ENCODE data around the gene MRTFA. TPM values are rescaled to one million over a fixed set of nuclear protein-coding genes. Genes with fewer than 3 reads are reported as not detected.
A peak's percentile ranks its signal among the peaks of the same experiment; 100 is the strongest.
"Not testable (repeated sequence)": the region's sequence is repeated elsewhere in the genome, so short reads cannot be mapped to it uniquely, and the experiment has no call there.

MRTFA gene
- polyA plus RNA-seq, 4 donors = 19.6 to 32.0 (median 28.0) TPM

DNA sequence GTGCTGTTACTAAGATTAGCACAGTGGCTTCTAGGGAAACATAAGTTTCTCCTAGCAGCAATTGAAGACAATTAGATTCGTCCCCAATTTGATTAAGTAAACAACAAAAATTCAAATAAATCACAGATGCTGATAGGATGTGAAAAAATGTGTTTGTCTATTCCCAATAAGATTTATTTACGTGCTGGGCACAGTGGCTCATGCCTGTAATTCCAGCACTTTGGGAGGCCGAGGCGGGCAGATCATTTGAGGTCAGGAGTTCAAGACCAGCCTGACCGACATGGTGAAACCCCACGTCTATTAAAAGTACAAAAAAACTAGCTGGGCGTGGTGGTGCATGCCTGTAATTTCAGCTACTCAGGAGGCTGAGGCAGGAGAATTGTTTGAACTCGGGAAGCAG is 128.5 kb downstream of the MRTFA start:
- not testable (repeated sequence) for DNase-seq (ENCODE audit: low read depth in 4 of 4, low spot score in 2 of 4)

DNA sequence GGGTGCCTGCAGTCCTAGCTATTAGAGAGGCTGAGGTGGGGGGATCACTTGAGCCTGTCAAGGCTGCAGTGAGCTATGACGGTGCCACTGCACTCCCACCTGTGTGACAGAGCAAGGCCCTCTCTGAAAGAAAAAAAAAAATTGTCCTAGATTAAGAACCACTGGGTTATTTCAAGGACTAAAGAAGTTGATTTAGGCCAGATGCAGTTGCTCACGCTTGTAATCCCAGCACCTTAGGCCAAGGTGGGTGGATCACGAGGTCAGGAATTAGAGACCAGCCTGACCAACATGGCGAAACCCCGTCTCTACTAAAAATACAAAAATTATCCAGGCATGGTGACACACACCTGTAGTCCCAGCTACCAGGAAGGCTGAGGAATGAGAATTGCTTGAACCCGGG is 129.0 kb downstream of the MRTFA start:
- DNase-seq (ENCODE audit: low read depth in 4 of 4, low spot score in 2 of 4) = no peak

DNA sequence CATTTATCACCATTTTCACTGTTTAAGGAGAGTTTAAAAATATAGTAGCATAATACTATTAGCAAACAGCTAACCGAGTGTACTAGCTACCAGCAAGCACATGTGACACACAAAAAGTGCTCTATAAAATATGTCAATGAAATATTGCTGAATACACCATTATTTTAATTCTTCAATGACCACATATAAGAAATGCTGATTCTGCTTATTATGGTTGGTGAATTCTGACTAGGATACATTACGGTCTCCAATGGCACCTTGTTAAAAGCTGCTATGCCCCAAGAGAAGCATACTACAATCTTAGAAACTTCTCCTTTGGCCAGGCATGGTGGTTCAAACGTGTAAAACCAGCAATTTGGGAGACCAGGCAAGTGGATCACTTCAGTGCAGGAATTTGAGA is 129.8 kb downstream of the MRTFA start:
- no peak for DNase-seq (ENCODE audit: low read depth in 4 of 4, low spot score in 2 of 4)

DNA sequence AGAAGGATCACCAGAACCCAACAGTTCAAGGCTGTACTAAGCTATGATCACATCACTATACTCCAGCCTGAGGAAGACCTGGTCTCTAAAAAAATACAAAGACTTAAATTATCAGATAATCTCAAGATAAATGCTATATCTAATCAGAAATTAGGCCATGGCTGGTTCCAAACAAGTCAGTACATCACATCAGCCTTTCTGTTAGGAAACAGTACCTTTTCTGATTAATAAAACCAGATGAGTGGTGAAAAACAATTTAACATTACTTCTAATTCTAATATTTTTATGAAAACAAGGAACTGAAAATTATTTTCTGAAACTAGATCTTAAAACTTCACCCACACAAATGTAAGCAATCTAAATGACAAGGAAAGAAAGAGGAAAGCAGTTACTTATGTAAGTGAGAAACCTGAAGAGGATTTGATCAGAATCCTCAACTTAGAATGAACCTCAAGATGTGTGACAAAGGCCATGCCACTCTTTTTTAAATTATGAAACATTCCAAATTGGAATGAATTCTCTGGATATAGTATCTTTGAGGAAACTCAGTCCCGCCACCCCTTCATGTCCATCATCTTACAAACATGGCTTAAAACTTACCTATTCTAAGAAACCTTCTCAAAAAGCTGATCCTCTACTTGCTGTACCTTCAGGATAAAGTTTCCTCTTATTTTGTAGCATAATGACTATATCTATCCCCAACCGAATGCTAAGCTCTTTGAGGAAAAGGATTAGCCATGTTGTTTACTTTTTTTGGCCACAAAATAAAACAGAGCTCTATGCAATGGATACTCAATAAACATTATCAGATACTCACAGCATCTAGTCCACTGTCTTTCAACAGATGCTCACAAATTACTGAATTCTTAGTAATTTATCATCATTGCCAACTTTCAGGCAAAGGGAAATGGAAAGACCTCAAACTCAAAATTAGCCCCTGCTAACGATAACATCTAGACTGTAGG is 132.0 kb downstream of the MRTFA start:
- DNase-seq (ENCODE audit: low read depth in 4 of 4, low spot score in 2 of 4) = no peak

DNA sequence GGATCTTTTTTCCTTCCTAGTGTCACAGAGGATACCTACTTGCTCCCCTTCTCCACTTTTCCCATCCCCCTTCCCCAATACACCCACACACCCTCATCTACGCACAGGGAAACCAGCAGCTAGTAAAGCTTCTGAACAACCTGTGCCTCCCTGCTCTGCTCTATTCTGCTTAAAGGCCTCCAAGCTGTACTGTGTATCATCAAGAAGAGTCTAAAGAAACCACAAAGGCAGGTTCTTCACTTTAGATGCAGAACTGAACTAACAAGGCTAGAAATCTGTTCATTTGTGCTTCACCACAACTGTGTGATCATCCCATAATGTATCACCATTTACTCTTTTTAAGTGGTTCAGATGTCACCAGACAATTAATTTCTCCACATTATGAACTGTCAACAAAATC is 133.6 kb downstream of the MRTFA start:
- DNase-seq (ENCODE audit: low read depth in 4 of 4, low spot score in 2 of 4) = no peak

DNA sequence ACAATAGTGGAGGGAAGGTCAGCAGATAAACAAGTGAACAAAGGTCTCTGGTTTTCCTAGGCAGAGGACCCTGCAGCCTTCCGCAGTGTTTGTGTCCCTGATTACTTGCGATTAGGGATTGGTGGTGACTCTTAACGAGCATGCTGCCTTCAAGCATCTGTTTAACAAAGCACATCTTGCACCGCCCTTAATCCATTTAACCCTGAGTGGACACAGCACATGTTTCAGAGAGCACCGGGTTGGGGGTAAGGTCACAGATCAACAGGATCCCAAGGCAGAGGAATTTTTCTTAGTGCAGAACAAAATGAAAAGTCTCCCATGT is 136.1 kb downstream of the MRTFA start:
- DNase-seq (ENCODE audit: low read depth in 4 of 4, low spot score in 2 of 4) = not testable (repeated sequence)

DNA sequence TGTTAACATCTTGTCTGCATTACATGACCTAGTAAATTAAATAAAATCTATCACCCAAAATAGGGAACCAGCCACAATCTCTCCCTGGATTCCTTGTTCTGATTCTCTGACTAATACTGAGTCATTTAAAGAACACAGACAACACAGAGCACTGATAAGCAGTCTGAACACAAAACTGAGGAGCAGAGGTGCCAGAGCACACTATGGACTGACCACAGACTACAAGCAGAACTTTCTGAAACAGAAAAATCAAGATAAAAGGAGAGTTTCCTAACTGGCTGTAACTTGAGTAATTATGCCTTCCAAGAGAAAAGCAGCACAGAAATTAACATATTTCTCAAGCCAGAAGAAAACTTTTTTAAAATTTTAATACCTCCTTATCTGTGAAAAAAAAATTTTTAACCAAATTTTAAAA is 137.3 kb downstream of the MRTFA start:
- DNase-seq (ENCODE audit: low read depth in 4 of 4, low spot score in 2 of 4) = no peak

DNA sequence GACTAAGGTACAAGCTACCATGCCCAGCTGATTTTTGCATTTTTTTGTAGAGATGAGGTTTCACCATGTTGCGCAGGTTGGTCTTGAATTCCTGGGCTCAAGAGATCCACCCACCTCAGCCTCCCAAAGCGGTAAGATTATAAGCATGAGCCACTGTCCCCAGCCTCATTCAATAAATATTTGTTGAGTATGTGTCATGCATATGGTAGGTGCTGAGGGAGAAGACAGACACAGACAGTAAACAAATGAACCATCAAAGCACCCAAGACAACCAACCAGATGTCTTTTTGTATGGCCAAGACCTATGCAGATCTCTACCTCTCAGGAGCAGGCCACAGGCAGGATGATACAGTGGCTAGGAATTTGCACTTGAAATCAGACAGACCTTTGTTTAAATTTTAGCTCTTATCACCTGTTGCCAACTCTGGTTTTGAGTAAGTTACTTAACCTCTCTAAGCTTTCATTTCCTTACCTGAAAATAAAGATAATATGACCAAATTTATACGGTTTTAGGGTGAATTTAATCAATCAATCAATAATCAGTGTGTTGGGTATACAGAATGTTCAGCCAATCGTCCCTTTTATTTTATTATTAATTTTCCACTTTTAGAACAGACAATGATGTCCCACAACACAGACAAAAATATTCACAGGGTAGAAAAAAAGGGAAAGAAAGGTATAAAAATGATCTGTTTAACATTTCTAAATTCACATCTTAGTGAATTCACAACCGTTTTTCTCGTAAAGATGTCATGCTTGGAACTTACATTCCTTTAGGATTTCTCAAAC is 137.9 kb downstream of the MRTFA start:
- no peak for DNase-seq (ENCODE audit: low read depth in 4 of 4, low spot score in 2 of 4)

DNA sequence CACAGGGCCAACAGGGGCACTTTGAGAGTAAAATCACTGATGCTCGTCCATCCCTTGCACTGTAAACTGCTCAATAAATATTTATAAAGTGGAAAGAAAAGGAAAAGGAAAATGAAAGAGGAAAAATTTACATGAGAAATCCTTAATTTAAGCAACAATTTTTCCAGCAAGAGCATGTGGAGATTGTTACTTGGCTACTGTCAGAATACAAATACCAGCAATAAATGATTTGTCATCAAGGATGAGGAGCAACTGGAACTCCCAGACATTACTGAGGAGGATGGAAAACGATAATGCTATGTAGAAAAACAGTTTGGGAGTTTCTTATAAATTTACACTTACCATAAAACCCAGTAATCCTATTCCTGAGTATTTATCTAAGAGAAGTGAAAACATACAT is 143.1 kb downstream of the MRTFA start:
- DNase-seq (ENCODE audit: low read depth in 4 of 4, low spot score in 2 of 4) = no peak

DNA sequence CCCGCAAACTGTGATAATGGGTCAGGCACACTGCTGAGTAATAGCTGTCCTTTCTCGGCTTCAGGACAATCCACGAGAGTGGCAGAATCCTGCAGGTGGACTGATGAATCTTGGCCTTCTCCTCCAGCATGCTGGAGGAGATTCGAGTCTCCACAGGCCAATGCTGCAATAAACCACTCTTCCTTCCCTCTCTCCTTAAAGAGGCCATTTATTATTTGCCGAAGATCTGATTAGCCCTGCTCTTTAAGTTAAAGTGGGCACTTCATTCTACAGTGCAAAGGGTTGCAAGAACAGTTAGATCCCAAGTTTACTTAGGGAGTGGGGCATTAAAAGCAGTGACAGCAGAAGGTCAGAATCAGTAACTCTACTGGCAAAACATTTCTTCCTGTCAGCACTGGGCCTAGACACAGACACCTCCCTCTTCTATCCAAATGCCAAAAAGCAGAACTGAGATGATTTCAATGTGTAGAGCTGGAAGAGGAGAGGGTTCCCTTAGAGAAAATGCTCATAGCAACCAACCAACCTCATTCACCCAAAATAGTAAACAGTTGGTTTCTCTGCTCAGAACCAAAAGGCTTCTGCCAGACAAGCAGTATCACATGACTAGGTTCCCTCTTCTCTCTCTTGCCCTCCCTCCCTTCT is 144.4 kb downstream of the MRTFA start:
- DNase-seq (ENCODE audit: low read depth in 4 of 4, low spot score in 2 of 4) = no peak

DNA sequence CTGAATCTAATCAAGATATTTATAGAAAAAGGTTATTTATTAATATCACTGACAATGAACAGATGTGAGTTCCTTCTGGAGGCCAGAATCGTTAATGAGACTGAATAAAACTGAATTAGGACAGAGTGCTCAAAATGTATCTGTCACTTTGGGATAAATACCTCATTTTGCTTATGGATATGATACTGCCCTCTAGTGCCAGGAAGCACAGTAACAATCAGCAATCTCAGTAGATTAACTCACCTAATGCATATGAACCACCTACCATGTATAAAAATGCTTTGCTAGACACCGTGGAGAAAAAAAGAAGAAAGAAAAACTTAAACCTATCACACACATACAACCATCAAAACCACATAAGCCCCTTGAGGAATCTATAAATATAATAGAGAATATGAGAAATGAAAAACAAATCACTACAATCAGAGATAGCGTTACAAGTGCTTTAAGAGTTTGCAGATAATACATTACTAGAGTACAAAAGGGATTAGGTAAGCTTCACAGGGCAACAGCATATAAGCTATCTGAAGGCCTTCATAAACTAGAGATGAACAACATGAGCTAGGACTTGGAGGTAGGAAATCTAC is 148.8 kb downstream of the MRTFA start:
- no peak for DNase-seq (ENCODE audit: low read depth in 4 of 4, low spot score in 2 of 4)

DNA sequence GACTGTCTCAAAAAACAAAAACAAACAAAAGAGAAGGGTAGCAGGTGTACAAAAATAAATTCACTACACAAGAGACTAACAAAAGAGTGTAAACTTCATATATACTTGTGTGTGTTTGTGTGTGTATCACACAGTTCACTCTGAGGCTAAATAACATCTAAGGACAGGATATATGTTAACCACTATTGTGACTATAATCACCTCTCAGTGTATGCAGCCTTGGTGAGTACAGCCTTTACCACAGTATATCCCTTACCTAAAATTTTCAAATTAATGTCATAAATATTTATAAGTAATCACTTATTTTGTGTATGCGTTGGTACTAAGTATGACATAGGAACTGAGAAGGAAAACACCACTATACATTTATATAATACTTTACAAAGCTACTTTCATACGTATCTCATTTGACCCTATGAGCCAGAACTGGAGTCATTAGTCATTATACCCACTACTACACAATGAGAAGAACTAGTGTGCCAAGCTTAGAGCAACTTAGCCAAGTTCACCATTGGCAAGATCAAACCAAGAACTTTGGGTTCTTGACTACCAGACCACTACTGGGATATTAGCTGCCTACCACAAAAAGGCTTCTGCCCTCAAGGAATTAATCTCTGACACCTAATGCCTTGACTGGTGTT is 149.4 kb downstream of the MRTFA start:
- DNase-seq (ENCODE audit: low read depth in 4 of 4, low spot score in 2 of 4) = no peak

DNA sequence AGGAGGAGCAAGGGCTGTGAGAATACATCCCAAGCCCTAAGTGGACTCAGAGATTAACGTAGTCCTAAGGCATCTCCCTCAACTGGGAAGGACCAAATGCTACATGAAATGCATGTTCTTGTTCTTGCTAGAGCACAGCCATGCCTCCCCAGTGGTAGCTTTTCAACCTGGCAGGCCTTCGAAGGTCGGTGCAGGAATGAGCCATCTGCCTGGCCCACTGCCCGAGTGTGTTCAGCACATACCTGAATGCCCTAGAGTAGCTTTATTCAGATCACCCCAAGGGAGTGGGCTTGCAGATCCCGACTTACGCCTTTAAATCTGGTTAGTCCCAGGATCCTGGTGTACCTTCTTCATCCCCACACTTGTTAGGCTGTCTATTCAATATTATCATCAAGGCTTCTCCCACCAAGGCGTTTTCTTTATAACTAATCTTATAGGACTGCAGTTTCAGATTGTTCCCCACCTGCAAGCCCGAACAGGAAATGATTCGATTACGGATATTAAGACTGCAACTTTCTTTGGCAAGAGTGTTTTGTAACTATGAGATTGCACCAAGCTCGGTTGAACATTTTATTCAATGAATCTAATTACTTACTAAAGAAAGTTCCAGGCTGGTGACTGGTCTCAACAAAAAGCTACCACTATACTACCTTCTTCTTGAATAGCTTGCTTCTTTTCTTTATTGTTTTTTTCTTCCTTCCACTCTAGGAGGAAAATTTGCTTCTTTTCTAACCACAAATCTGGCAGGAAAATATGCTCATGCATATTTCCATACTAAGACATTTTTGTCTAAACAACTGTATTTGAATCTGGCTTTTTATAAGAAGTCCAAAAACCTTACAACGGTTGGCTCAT is 150.5 kb downstream of the MRTFA start:
- no peak for DNase-seq (ENCODE audit: low read depth in 4 of 4, low spot score in 2 of 4)

DNA sequence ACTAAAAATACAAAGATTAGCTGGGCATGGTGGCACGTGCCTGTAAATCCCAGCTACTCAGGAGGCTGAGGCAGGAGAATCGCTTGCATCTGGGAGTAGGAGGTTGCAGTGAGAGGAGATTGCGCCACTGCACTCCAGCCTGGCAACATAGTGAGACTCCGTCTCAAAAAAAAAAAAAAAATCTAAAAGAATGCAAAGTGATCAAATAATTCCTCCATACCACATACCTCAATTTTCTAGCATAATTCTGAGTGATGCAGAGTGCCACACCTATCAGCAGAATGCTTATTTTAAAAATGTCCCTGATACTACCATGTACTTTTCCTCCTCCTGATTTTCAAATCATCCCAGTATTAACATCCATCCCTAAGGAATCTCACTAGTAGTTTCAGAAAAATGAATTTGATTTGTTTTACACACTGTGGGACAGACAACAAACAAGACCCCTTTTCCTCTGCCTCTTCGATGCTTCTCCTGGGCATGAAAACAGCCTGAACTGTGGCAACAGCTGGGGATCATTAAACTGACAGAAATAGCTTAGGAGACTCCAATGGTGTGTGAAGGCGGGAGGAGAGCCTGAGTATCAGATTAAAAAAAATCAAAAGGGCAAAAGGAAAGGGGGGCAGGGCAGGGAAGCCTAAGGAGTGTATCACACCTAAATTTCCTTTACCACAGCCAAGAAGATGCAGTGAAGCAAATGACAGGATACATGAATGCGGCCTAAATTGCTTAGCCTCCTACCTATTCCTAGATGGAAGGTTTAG is 151.4 kb downstream of the MRTFA start:
- peak in 3 of 4 donors; percentile 63 to 80 (median 76) for DNase-seq (ENCODE audit: low read depth in 4 of 4, low spot score in 2 of 4)

DNA sequence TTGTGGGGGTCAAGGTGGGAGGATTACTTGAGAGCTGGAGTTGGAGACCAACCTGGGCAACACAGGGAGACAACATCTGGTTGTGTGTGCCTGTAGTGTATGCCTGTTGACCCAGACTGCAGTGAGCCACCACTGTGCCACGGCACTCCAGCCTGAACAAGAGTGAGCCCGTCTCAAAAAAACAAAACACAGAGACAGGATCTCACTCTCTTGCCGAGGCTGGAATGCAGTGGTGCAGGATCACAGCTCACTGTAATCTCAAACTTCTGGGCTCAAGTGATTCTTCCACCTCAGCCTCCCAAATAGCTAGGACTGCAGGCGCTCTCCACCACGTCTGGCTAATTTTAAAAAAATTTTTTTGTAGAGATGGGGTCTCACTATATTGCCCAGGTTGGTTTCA is 153.6 kb downstream of the MRTFA start:
- DNase-seq (ENCODE audit: low read depth in 4 of 4, low spot score in 2 of 4) = no peak

DNA sequence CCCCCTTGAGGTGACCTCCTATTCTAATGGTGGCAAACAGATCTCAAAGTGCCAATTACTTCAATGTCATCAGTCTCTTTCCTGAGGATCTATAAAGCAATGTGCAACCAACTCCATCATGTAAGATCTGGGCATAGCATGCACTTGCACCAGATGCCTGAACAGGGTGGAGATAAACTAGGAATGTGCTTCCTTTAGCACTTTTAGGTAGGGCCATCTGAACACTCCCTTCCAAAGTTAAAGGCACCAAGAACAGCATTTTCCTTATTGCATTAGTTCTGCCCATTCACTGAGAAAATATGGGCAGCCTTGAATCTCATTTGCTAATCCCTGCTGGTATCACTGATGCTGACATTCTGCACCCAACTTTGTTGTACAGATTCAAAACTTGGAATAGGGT is 154.1 kb downstream of the MRTFA start:
- DNase-seq (ENCODE audit: low read depth in 4 of 4, low spot score in 2 of 4) = no peak

DNA sequence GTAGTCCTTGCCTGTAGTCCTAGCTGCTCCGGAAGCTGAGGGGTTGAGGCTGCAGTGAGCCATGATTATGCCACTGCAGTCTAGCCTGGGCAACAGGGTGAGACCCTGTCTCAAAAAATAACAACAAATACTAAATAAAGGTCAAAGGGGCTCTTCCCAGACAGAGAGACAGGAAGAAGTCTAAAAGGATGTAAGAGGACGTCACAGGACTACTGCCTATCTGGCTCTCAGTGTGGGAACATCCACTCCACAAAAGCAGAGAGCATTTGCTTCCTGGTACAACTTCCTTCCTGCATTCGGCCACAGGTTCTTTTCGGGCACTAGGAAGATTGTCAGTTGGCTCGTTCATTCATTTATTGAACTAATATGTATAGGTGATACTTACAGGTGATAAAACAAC is 155.5 kb downstream of the MRTFA start:
- no peak for DNase-seq (ENCODE audit: low read depth in 4 of 4, low spot score in 2 of 4)

DNA sequence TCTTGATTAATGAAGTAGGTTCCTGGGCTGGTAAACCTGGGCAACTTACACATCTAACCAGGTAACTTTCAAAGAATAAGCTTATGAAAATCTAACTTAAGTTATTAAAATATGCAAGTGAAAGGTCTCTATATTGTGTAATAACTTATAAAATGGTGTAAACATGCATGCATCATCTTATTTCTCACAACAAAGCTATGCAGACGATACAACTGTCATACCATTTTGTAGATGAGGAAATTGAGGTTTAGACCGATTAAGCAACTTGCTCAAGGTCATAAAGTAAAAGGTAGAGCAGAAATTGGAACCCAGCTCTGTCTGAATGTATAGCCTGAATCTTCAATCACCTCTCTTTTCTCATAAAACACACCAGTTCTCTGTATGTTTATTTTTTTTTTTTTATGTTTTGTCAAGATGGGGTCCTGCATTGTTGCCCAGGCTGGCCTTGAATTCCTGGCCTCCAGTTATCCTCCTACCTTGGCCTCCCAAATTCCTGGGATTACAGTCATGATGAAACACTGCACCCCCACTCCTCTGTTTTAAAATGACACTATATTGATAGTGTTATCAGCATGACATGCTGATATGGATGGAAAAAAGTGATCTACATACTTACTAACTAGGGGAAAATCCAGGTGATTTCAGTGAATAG is 156.5 kb downstream of the MRTFA start:
- no peak for DNase-seq (ENCODE audit: low read depth in 4 of 4, low spot score in 2 of 4)

All from left renal cortex interstitium (tissue), 4 donors.